ENCODE data around the gene SMAD7.

The SMAD7 gene

GRCh38 chr18:48959921-48960920, 9.5 kb upstream of the SMAD7 start:
- no peak for DNase-seq

- no peak for DNase-seq
Measured at GRCh38 chr18:48959551-48959920, 8.8 kb upstream of the SMAD7 start.

- no peak for DNase-seq
Measured at GRCh38 chr18:48958951-48959350, 8.2 kb upstream of the SMAD7 start.

- no peak for DNase-seq
Measured at GRCh38 chr18:48957616-48958015, 6.9 kb upstream of the SMAD7 start.

GRCh38 chr18:48957136-48957535, 6.4 kb upstream of the SMAD7 start:
- DNase-seq, result no peak

GRCh38 chr18:48956356-48956755, 5.6 kb upstream of the SMAD7 start:
- no peak for DNase-seq

DNA sequence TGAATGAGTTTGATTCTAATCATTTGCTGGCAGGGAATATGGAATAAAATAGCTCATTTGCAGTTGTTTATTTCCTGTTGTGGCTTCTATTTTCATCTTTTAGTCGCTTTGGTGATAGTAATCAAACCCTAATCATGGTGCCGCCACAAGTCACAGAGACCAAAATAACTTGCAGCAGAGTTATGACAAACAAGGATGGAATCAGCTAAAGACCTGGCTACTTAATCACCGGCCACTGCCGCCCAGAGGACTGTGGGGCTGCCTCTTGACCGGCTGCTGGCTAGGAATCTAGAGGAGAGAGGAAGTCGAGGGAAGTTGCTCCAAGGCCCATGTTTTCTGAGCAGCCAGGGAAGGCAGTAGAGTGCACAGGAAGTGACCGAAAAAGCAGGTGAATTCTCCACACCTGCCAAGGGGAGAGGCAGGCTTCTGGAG, 5.1 kb upstream of the SMAD7 start:
- peak; percentile 3 for DNase-seq

DNA sequence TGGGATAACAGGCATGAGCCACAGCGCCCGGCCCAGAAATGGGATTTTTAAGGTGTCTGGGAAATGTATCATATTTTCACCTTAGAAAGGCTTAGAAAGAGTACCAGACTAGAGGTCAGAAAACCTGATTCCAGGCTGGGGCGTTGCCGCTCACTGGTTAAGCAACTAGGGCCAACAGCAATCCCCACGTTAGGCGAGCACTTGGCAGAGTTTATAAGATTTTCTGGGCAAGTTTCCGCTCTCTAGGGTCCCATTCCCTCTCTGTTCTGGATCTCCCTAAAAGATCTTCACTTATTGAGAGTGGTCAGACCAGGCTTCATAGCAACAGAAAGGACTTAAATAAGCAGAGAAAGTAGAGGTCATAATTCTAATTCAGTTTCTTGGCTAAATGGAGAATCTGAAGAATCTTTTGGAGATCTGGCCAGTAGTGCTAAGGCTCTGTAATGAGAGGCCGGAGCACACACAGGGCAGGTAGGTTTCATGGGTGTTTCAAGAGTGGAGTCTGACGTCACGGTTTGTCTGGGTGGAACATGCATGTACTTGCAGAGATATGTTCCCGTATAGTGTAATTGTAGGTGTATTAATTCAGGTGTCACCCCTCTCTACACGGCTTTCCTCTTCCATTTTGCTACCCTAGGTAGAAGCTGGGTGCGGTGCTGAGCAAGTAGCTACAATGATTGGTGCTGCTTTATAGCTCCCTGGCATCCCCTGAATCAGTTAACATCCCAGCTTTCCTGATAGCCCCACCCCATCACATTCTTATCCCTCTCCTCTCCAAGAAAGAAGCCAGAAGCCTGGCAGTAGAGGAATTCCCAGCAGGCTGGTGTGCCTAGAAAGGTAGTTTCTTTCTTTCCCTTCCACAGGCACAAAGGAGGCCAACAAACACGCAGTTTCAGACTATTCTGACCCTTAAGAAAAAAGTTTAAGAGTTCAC, 4.4 kb upstream of the SMAD7 start:
- DNase-seq, result no peak

DNA sequence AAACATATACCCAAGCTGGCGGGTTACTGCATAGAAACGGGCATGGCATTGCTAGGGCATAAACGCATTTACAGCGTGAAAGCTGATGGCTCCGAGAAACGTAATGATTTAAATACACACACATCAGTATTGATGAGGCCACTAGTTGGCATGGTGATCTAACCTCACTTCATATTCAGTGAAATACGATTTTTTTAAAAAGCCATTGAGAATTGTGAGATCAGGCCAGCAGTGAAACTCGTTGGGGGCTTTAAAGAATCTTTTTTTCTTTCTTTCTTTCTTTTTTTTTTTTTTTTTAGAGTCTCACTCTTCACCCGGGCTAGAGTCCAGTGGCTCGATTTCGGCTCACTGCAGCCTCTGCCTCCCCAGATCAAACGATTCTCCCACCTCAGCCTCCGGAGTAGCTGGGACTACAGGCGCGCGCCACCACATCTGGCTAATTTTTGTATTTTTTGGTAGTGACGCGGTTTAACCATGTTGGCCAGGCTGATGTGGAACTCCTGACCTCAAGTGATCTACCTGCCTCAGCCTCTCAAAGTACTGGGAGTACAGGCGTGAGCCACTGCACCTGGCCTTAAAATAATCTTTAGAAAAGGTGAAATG, 2.4 kb upstream of the SMAD7 start:
- no peak for DNase-seq

- DNase-seq, result no peak
Measured at GRCh38 chr18:48952287-48953103, 1.7 kb upstream of the SMAD7 start.

- peak; percentile 67 for DNase-seq
Measured at GRCh38 chr18:48951448-48952286, 902 bp upstream of the SMAD7 start.

DNA sequence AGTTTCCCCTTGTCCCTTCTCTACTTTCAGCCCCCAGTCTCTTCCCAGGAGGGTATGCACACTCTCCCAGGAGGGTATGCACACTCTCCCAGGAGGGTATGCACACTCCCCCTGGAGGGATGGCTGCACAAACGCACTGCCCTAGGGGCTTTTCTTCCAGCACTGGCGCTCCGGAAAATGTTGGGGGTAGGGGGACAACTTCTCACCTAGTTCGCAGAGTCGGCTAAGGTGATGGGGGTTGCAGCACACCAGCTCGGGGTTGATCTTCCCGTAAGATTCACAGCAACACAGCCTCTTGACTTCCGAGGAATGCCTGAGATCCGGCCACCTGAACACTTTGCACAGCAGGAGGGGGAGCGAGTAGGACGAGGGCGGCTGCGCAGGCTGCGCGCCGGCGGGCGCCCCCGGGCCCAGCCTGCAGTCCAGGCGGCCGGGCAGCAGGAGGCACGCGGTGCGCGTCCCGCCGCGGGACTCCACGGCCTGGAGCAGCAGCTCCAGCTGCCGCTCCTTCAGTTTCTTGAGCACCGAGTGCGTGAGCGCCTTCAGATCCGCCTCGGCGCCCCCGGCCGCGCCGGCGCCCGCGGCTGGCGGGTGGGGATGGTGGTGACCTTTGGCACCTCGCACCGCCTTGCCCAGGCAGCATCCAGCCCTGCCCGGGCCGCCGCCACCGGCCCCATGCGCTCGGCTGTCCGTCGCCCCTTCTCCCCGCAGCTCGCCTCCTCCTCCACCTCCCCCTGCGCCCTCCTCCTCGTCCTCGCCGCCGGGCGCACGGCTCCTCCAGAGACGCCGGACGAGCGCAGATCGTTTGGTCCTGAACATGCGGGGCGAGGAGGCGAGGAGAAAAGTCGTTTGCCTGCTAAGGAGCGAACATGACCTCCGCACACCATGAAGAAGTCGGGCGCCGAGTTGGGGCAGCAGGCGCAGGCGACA, 894 bp downstream of the SMAD7 start:
- DNase-seq, result no peak

DNA sequence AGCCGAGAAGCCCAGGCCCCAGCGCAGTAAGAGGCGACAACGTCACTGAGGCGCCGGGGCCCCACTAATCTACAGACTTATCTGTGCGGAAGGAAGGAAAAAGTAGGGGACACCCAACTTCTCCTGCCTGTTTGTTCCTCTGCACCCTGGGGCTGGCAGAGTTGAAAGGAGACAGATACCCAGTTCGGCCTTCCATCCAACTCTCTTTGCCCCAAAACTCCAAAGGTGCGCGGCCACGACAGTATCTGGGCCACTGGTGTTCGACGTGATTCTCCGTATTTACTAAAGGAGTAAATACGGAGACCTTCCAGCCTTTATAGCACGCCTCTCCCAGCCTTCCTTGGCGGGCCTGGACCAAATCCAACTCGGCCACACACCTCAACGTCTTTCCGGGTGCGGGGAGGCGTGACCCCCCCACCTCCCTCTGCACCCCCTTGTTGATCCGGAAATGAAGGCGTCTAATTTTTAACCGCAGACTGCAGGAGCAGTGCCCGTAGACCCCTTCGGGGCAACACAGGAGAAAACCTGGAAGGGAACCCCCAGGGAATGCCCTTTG, 1.6 kb downstream of the SMAD7 start:
- DNase-seq, result no peak

DNA sequence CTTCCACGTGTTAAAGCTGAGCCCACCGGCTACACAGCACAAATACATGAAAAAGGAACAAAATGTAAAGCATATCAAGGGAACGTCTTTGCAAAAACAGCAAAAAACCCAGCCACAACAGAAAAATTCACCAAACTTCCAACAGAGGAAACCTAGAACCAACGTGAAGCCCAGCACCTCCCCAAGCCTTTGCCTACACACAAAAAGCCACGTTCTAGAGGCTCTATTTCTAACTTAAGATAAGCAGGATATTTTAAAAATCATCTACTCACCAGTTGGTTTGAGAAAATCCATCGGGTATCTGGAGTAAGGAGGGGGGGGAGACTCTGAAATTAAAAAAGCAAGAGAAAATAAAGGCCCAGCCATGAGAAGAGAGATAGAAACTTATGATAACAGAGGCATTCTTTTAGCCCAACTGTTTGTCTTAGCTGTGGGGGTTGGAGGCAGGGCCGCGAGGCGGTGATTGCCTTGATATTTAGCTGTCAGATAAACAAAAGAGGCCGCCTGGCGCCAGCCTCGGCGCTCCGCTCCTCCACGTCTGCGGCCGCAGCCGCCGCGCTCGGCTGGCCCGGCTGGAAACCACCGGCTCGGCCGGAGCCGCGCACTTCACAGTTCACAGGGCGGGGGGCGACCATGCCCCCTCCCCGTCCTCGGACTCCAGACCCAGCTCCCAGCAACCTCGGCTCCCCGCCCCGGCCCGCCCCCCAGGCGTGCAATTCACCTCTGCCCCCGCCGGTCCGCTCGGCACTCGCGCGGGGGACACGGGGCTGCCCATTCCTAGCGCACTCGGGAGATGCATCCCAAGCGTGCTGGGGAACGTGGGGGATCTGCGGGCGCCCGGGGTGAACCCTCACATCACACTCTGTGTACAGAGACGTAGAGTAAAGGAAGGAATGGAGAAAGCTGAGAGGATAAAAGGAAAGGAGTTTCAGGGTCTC, 2.4 kb downstream of the SMAD7 start:
- DNase-seq, result no peak

GRCh38 chr18:48947560-48947959, 3.2 kb downstream of the SMAD7 start:
- no peak for DNase-seq

GRCh38 chr18:48947092-48947491, 3.7 kb downstream of the SMAD7 start:
- DNase-seq, result no peak

GRCh38 chr18:48946329-48946835, 4.4 kb downstream of the SMAD7 start:
- DNase-seq, result no peak

GRCh38 chr18:48945953-48946217, 4.9 kb downstream of the SMAD7 start:
- no peak for DNase-seq

- DNase-seq, result no peak
Measured at GRCh38 chr18:48944634-48945033, 6.1 kb downstream of the SMAD7 start.

Measured in GOT3 (cell line).